Keratinocyte (primary cell): Measurements from ENCODE around the gene ZBTB5. TPM values are rescaled to one million over a fixed set of nuclear protein-coding genes. Genes with fewer than 3 reads are reported as not detected.

Experiments used
- DNase-seq: peaks from one replicate; pipeline ENCODE4 v3.0.0-alpha.2; 2011; ENCODE audit warnings: low read depth, missing footprints, low spot score
- FAIRE-seq: peaks from 2 replicates; lab custom pipeline; 2011; peaks lifted over from hg19 to GRCh38; lab: Jason Lieb, UNC
- H2AFZ ChIP-seq: 2 replicates; pipeline ENCODE4 v1.6.0; 2012; ENCODE audit warnings: low read length, control low read depth, inconsistent platforms; ENCODE audit not compliant: control insufficient read depth
- H3K27ac ChIP-seq: 2 replicates; pipeline ENCODE4 v1.5.1; 2011; ENCODE audit warnings: low read length; ENCODE audit not compliant: control insufficient read depth, insufficient read depth
- H3K27me3 ChIP-seq: 3 replicates; pipeline ENCODE4 v1.6.0; 2011; ENCODE audit warnings: low read length; ENCODE audit not compliant: control insufficient read depth, insufficient read depth; ENCODE audit errors: extremely low read depth
- H3K36me3 ChIP-seq, 2 experiments: 2 replicates in 1 of 2; 3 replicates in 1 of 2; pipeline ENCODE4 v1.5.1; 2011; ENCODE audit warnings: low read length in 2 of 2, mild to moderate bottlenecking in 1 of 2; ENCODE audit not compliant: control insufficient read depth in 2 of 2, insufficient read depth in 2 of 2; ENCODE audit errors: extremely low read depth in 1 of 2
- H3K4me1 ChIP-seq: 3 replicates; pipeline ENCODE4 v1.5.1; 2011; ENCODE audit warnings: low read length; ENCODE audit not compliant: control insufficient read depth, insufficient read depth; ENCODE audit errors: extremely low read depth
- H3K4me2 ChIP-seq: 3 replicates; pipeline ENCODE4 v1.6.0; 2011; ENCODE audit warnings: low read depth, low read length; ENCODE audit not compliant: control insufficient read depth, insufficient read depth; ENCODE audit errors: extremely low read depth
- H3K4me3 ChIP-seq, 3 experiments: fragments of 200-600 bp in 1 of 3; sonication (generic) in 1 of 3; 2 replicates in 2 of 3; 3 replicates in 1 of 3; pipeline ENCODE4 v1.5.1; 2011 to 2016; ENCODE audit warnings: low read length in 3 of 3, mild to moderate bottlenecking in 3 of 3, control low read depth in 2 of 3, inconsistent platforms in 1 of 3, low read depth in 1 of 3, mixed read lengths in 1 of 3, mixed run types in 1 of 3, moderate library complexity in 1 of 3; ENCODE audit not compliant: control insufficient read depth in 2 of 3, insufficient read depth in 2 of 3; ENCODE audit errors: extremely low read depth in 1 of 3
- H3K79me2 ChIP-seq: 2 replicates; pipeline ENCODE4 v1.6.0; 2012; ENCODE audit warnings: low read length; ENCODE audit not compliant: control insufficient read depth, insufficient read depth
- H3K9ac ChIP-seq: 3 replicates; pipeline ENCODE4 v1.6.0; 2011; ENCODE audit warnings: low read length; ENCODE audit not compliant: control insufficient read depth, insufficient read depth; ENCODE audit errors: extremely low read depth
- H3K9me1 ChIP-seq: 3 replicates; pipeline ENCODE4 v1.6.0; 2011; ENCODE audit warnings: low read length; ENCODE audit not compliant: control insufficient read depth, insufficient read depth; ENCODE audit errors: extremely low read depth
- H3K9me3 ChIP-seq: 2 replicates; pipeline ENCODE4 v1.5.1; 2012; ENCODE audit warnings: low read depth, low read length; ENCODE audit not compliant: control insufficient read depth
- H4K20me1 ChIP-seq: 3 replicates; pipeline ENCODE4 v1.6.0; 2011; ENCODE audit warnings: low read length; ENCODE audit not compliant: control insufficient read depth, insufficient read depth; ENCODE audit errors: extremely low read depth
- CTCF ChIP-seq, 3 experiments: IDR thresholded peaks in 1 of 3; conservative IDR thresholded peaks in 1 of 3; optimal IDR thresholded peaks in 1 of 3; 2 replicates in 2 of 3; 3 replicates in 1 of 3; pipeline versions ENCODE3 to v1.5.1; 2011; ENCODE audit warnings: low read length in 3 of 3, mild to moderate bottlenecking in 3 of 3, moderate library complexity in 2 of 3, control low read depth in 1 of 3, inconsistent platforms in 1 of 3; ENCODE audit not compliant: insufficient read depth in 2 of 3; ENCODE audit errors: extremely low read depth in 1 of 3
- EZH2 ChIP-seq: IDR thresholded peaks from one replicate; pipeline ENCODE4 v1.6.1; 2012; ENCODE audit warnings: inconsistent platforms, mild to moderate bottlenecking, low read length, moderate library complexity
- dilution Hi-C: fragments of 300-500 bp; cut with MboI; formaldehyde crosslinking; loops from one replicate; pipeline ENCODE4 v1.7.0; 2020; ENCODE audit warnings: low sequenced_read_pairs; ENCODE audit not compliant: extremely low pct_ligation_motif_present
- polyA plus RNA-seq, 5 experiments: library from polyadenylated mRNA; depleted of rRNA in 3 of 5; stranded (reverse) in 3 of 5; stranded (forward) in 1 of 5; unstranded in 1 of 5; fragments of >200 nt; gene quantifications; 1 replicate in 1 of 5; 2 replicates in 3 of 5; 3 replicates in 1 of 5; pipeline versions ENCODE4 v1.2.1 to v1.2.3, GENCODE V29; 2011 to 2012; ENCODE audit warnings: missing spikeins in 2 of 5, low read depth in 1 of 5, low replicate concordance in 1 of 5

ZBTB5 gene
- polyA plus RNA-seq, 1 donor (not counting 4 experiments of a cell fraction or from before 2014, with no cell fraction given): 12.6 TPM

- no peaks in the 10 kb centered on the region for H3K9me3 ChIP-seq
- no peaks in the 10 kb centered on the region for H3K9me1 ChIP-seq
- H3K4me1 ChIP-seq: peaks cover 13% of the 10 kb centered on the region
- DNase-seq: no peak
- H3K4me3 ChIP-seq: no peak overlapping the region
- TF ChIP-seq CTCF (optimal IDR thresholded peaks at IDR 0.05 in 1 of 3, IDR thresholded peaks at IDR 0.05 in 1 of 3, conservative IDR thresholded peaks at IDR 0.05 in 1 of 3; ENCODE audit: extremely low read depth in 1 of 3, insufficient read depth in 2 of 3, low read length in 3 of 3): no peak
- TF ChIP-seq EZH2: no peak
- dilution Hi-C loops: loop anchor here (25.0 kb wide), 1 partner anchor 94 kb away; no protein-coding TSS in a partner anchor
- no peak overlapping the region for H3K4me2 ChIP-seq
- no peaks in the 10 kb centered on the region for H3K27me3 ChIP-seq
- no peaks in the 10 kb centered on the region for H3K36me3 ChIP-seq
- no peaks in the 10 kb centered on the region for H4K20me1 ChIP-seq
- H3K79me2 ChIP-seq: no peaks in the 10 kb centered on the region
- no peak for FAIRE-seq
- no peak overlapping the region for H3K27ac ChIP-seq
- H3K9ac ChIP-seq: no peak overlapping the region
- H2AFZ ChIP-seq: no peak overlapping the region
Measured at GRCh38 chr9:37405764-37406380, 59.4 kb downstream of the ZBTB5 start.

GRCh38 chr9:37405350-37405749, 59.9 kb downstream of the ZBTB5 start:
- no peaks in the 10 kb centered on the region for H4K20me1 ChIP-seq
- TF ChIP-seq CTCF (optimal IDR thresholded peaks at IDR 0.05 in 1 of 3, IDR thresholded peaks at IDR 0.05 in 1 of 3, conservative IDR thresholded peaks at IDR 0.05 in 1 of 3; ENCODE audit: extremely low read depth in 1 of 3, insufficient read depth in 2 of 3, low read length in 3 of 3): no peak
- no peak for TF ChIP-seq EZH2
- no peak overlapping the region for H3K4me2 ChIP-seq
- FAIRE-seq (no peak), DNase-seq (no peak)
- no peaks in the 10 kb centered on the region for H3K79me2 ChIP-seq
- H3K27ac ChIP-seq: no peak overlapping the region
- no peak overlapping the region for H3K4me3 ChIP-seq
- H3K9me3 ChIP-seq: no peaks in the 10 kb centered on the region
- no peaks in the 10 kb centered on the region for H3K27me3 ChIP-seq
- H2AFZ ChIP-seq: no peak overlapping the region
- no peaks in the 10 kb centered on the region for H3K9me1 ChIP-seq
- H3K9ac ChIP-seq: no peak overlapping the region
- no peaks in the 10 kb centered on the region for H3K36me3 ChIP-seq
- peaks cover 11% of the 10 kb centered on the region for H3K4me1 ChIP-seq
- dilution Hi-C loops: loop anchor here (25.0 kb wide), 1 partner anchor 93 kb away; no protein-coding TSS in a partner anchor
